Measurements from ENCODE around the gene HSD17B8.

DNA sequence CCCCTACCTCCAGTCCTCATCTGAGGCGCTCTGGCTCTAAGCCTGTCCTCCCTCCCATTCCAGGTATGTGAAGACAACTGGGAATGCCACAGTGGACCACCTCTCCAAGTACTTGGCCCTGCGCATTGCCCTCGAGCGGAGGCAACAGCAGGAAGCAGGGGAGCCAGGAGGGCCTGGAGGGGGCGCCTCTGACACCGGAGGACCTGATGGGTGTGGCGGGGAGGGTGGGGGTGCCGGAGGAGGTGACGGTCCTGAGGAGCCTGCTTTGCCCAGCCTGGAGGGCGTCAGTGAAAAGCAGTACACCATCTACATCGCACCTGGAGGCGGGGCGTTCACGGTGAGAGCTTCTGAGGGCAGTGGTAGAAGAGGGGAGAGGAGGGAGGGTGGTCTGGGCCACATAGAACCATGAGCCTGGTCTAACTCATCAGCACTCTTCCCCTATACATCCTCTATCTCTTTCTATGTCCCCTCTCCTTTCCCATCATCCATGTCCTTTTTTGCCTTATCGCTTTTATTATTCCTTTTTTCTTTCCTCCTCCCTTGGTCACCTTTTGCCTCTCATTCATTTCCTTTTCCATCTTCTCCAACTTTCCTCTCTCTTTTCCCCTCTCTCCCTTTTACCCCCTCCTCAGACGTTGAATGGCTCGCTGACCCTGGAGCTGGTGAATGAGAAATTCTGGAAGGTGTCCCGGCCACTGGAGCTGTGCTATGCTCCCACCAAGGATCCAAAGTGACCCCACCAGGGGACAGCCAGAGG lies 7.4 kb downstream of the HSD17B8 start:
- TF ChIP-seq, protein P1, sequence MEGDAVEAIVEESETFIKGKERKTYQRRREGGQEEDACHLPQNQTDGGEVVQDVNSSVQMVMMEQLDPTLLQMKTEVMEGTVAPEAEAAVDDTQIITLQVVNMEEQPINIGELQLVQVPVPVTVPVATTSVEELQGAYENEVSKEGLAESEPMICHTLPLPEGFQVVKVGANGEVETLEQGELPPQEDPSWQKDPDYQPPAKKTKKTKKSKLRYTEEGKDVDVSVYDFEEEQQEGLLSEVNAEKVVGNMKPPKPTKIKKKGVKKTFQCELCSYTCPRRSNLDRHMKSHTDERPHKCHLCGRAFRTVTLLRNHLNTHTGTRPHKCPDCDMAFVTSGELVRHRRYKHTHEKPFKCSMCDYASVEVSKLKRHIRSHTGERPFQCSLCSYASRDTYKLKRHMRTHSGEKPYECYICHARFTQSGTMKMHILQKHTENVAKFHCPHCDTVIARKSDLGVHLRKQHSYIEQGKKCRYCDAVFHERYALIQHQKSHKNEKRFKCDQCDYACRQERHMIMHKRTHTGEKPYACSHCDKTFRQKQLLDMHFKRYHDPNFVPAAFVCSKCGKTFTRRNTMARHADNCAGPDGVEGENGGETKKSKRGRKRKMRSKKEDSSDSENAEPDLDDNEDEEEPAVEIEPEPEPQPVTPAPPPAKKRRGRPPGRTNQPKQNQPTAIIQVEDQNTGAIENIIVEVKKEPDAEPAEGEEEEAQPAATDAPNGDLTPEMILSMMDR (conservative IDR thresholded peaks at IDR 0.05; ENCODE audit: low read depth in 2 of 2): peak; percentile 45 to 71
- TF ChIP-seq EZH2 (IDR thresholded peaks at IDR 0.05; ENCODE audit: low read depth, unreplicated experiment): no peak

All from GM23338 (cell line).